GOT3 (cell line): Measurements from ENCODE around the gene RNF217.
"Not testable (repeated sequence)": the region's sequence is repeated elsewhere in the genome, so short reads cannot be mapped to it uniquely, and the experiment has no call there.

ENCODE experiments used
- DNase-seq: peaks from one replicate; lab custom pipeline; 2025; ENCODE audit warnings: mixed read lengths; lab: John Stamatoyannopoulos, UW

RNF217 gene

DNA sequence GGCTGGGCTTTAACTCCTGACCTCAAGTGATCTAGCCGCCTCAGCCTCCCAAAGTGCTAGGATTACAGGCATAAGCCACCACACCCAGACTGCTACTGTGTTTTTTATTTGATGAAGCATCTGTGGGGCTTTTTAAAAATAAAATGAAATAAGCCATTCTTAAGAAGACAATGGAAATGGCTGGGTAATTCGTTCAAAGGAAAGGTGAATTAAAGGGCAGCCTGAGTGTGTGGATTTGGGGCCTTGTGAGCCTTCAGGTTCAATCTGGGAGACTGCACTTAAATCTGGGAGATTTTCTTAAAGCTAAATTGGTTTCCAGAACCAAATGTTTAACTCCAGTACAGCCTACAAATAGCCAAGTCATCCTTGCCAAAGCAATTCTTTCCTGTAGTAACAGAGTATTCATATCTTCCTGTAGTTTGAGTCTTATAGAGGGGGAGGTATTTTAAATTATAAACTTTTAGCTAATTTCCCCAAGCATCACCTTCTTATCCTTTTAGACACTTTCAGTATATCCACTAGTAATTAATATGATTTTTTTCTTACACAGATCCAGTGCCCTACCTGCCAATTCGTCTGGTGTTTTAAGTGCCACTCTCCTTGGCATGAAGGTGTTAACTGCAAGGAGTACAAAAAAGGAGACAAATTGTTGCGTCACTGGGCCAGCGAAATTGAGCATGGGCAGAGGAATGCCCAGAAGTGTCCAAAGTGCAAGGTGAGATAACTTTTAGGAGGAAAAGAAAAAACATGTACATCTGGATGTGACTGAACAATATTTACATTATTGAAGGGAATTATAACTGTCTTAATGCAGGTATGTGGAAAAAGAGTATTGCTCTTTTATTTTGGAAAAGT lies 95.4 kb downstream of the RNF217 start:
- DNase-seq = no peak

GRCh38 chr6:125058546-125058945 lies 96.3 kb downstream of the RNF217 start:
- DNase-seq = no peak

GRCh38 chr6:125063307-125063706 lies 101.1 kb downstream of the RNF217 start:
- no peak for DNase-seq

DNA sequence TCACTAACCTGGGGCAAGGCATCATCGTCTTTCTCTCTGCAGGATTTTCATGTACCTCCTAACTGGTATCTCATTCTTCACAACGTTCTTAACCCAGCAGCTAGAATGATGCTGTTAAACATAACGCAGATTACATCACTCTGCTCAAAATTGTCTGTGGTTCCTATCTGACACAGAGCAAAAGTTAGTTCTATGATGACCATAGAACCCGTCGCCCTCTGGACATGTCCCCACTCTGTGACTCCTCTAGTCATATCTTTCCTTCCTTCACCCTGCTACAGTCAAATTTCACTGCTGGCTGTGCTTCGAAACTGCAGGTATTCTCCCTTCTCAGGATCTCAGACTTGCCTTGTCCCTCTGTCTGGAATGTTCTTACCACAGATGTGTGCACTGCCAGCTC lies 103.9 kb downstream of the RNF217 start:
- DNase-seq = no peak

DNA sequence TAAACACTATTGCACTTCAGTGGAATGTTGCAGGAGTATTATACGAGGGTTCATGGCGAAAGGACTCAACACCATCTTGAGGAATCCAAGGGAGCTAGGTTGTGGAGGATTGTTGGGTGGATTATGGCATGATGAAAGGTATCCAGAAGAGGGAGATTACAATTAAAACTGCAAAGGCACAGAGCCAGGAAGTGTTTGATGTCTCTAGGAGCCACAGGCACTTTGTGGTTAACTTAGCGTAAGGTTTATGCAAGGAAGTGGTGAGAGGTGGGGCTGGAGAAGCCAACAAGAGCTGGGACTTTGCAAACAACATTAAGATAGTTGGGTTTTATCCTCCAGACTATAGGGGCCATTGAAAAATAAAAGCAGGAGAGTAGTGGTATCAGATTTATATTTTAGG lies 104.7 kb downstream of the RNF217 start:
- DNase-seq = no peak

DNA sequence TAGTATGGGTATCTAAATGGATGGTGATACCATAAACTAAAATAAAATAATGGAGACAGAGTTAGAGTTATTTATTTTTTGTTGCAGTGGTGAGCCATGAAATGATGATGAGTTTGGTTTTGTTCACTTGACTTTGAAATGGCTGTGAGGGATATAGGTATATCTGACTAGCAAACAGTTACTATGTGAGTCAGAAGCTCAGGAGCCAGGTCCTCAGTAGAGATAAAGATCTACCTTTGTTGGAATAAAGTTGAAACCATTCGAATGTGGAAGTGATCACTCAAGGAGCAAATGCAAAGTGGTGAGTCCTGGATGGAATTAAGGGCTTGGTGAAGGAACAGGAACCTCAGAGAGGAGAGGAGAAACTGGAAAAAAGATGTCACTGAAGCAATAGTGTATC lies 105.3 kb downstream of the RNF217 start:
- DNase-seq = no peak

- DNase-seq = no peak
Measured at GRCh38 chr6:125073071-125073470, 110.8 kb downstream of the RNF217 start.

DNA sequence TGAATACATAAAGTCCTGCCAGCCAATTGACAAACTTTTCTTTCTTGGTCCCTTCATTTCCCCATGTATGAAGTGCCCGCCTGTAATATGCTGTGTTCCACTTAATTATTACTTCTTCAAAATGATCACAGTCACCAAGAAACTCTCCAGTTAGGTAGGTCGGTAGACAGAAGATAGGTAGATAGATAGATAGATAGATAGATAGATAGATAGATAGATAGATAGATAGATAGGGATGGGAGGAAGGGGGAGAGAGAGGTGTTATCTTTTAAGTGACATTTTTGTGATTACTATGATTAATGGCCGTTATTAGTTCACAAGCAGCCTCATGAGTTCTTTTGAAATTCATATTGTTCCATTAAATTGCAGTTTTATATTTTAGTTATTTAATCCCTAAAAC lies 111.9 kb downstream of the RNF217 start:
- no peak for DNase-seq

DNA sequence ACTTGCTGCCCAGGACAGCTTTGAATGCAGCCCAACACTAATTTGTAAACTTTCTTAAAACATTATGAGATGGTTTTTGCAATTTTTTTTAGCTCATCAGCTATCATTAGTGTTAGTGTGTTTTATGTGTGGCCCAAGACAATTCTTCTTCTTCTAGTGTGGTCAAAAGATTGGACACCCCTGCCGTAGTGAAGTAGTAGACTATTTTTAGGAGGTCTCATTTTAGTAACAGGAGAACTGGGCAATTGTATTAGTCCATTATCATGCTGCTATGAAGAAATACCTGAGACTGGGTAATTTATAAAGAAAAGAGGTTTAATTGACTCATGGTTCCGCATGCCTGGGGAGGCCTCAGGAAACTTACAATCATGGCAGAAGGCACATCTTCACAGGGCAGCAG lies 112.8 kb downstream of the RNF217 start:
- not testable (repeated sequence) for DNase-seq

DNA sequence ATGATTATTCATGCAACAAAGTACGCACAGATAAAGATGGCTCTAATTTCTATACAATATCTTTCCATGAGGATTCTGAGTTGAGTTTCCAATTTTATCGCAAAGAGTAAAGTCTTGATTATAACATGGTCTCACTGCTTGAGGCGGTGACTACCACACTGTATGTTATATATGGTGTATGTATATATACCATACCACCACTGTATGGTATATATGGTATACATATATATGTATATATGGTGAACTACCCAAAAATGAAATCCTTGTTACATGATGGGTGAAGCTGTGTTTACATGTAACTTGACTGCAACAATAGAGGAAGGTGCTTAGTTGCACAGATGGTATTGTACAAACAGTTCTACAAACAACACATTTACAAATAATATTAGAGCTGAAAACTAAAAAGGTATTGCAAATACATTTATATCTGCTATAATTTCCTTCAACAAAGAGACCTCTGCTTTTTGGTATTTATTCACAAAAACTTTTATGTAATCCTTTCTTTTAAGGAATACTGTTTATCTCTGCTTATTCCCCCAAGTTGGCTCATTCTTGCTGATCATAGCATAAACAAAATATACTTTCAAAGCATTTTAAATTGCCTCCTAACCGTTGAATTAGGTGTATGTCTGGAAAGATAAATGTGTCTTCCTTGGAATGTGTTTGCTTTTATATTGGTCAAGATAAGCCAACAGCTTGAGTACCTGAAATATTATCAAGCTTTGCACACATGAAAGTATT lies 113.7 kb downstream of the RNF217 start:
- no peak for DNase-seq

- DNase-seq = no peak
Measured at GRCh38 chr6:125076482-125076742, 114.2 kb downstream of the RNF217 start.

DNA sequence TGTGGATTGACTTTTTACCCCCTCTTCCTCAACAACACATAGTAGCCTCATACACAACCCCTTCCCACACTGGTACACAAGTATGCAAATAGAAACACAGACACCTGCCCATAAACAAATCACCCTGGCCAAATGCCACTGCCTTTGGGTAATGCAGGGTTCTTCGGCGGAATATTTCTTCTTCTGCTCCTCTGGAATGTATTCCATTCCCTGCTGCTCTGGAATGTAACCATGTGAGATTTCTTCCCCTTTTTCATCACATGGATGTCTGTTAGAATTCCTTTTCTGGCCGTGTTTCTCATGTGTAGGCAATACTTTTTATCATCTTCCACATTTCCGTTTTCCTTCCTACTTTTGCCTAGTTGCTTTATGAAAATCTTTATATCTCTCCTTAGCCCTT lies 115.2 kb downstream of the RNF217 start:
- DNase-seq = no peak

- no peak for DNase-seq
Measured at GRCh38 chr6:125078602-125079321, 116.5 kb downstream of the RNF217 start.

DNA sequence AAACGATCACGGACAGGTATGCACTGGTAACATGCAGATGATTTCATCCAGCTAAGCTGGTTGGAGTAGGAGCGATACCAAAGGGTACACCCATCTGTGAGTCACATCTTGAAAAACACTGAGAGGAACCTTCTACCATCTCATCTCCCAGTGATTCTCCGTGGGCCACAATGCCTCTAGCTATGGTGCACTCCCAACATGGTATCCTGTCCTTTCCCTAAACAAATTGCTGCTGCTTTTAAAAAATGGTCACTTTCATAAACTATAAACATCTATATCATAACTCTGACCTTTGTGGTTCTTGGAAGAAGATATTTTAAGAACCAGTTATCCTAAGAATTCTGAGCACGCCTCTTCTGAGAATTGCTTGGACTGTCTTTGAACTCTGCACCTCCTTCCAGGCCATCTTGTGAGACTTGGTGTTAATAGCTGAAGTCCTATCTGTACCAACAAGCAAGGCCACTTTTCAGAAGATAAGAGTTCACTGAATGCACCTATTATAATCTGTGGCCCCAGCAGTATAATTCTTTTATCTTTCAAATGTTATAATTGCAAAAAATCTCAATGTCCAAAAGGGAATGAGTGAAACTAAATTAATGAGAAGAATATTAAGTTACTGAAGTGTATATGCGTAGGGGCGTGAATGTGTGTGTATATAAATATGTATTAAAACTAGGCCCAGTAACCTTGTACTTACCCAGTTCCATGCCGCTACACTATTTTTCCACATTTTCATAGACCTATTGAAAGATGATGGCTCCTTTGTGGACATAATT lies 120.9 kb downstream of the RNF217 start:
- no peak for DNase-seq

DNA sequence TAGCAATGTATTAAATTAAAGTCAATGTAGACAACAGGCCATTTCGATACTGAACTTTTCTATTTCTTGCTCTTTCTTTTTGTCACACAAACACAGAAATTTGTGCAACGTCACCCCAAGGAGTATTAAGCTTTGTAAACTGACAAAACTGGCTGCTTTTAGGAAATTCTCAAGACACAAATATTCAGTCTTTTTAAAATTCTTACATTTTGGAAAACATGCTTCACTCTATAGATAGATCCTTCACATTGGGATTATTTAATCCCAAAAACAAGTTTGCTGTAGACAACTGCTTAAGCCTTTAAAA lies 121.4 kb downstream of the RNF217 start:
- DNase-seq = no peak

GRCh38 chr6:125086716-125087115 lies 124.5 kb downstream of the RNF217 start:
- DNase-seq = no peak

GRCh38 chr6:125088963-125089362 lies 126.7 kb downstream of the RNF217 start:
- no peak for DNase-seq

DNA sequence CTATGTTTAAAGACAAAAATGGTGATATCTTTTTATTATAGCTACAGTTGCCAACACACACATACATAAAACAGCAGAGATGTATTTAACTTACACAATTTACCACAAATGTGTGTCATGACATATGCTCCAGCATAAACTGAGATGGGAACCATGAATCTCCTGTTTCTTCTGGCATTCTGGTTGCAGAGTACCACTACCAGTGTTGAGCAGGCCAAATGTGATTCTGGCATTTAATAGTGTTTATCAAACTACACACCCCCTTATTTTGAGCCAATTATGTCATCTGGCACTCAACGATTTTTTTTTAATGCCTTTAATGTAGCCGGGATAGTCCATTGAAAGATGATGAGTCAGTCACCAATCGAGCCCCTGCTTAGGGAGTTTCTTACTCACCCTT lies 132.3 kb downstream of the RNF217 start:
- DNase-seq = no peak

- no peak for DNase-seq
Measured at GRCh38 chr6:125095580-125096301, 133.5 kb downstream of the RNF217 start.

DNA sequence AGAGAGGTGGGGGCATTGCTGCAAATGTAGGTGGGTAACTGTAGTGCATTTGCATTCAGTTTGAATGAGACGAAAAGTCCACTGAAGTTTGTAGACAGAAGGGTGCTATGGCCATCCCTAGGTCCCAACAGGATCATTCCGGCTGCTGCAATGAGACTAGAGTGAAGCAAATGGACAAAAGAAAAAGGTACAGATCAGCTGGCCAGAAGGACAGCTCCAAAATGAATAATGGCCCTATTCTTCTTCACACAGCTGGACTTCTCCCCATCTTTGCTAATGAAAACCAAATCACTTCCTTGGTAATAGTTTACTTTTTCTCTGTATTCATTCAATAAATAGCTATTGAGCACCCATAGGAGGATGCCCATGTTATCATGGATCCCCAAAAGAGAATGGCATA lies 134.9 kb downstream of the RNF217 start:
- DNase-seq = no peak

GRCh38 chr6:125098253-125098652 lies 136.0 kb downstream of the RNF217 start:
- no peak for DNase-seq
